Stomach (tissue), 4 donors: ENCODE results near the gene MYO18B.

Source experiments
- CTCF ChIP-seq, 7 experiments: fragments of 450-650 bp in 4 of 7; fragments of 200-600 bp in 3 of 7; sonication (generic) in 3 of 7; IDR thresholded peaks; one replicate each; pipeline ENCODE4 v1.5.1; 2016 to 2019; ENCODE audit warnings: antibody characterized with exemption in 7 of 7, control low read depth in 2 of 7, mild to moderate bottlenecking in 1 of 7
- POLR2A ChIP-seq, 4 donors: fragments of 450-650 bp; IDR thresholded peaks; one replicate each; pipeline ENCODE4 v1.6.1; 2016; ENCODE audit warnings: antibody characterized with exemption in 4 of 4, control low read depth in 2 of 4, mild to moderate bottlenecking in 1 of 4, moderate library complexity in 1 of 4
- POLR2AphosphoS5 ChIP-seq, 3 donors: sonication (generic); formaldehyde crosslinking; IDR thresholded peaks; one replicate each; pipeline ENCODE4 v1.6.1; 2016; ENCODE audit warnings: antibody characterized with exemption in 3 of 3

- TF ChIP-seq CTCF (IDR thresholded peaks at IDR 0.05), result no peak
- no peak for TF ChIP-seq POLR2A (IDR thresholded peaks at IDR 0.05)
- TF ChIP-seq POLR2AphosphoS5 (IDR thresholded peaks at IDR 0.05), result no peak
Measured at GRCh38 chr22:26031641-26032040, 289.7 kb downstream of the MYO18B start.
